ENCODE data around the gene NECAB3. TPM values are rescaled to one million over a fixed set of nuclear protein-coding genes. Genes with fewer than 3 reads are reported as not detected.
A peak's percentile ranks its signal among the peaks of the same experiment; 100 is the strongest.

The NECAB3 gene
- total RNA-seq, 4 donors from 2014 or later: 12.6 to 25.9 (median 19.1) TPM

DNA sequence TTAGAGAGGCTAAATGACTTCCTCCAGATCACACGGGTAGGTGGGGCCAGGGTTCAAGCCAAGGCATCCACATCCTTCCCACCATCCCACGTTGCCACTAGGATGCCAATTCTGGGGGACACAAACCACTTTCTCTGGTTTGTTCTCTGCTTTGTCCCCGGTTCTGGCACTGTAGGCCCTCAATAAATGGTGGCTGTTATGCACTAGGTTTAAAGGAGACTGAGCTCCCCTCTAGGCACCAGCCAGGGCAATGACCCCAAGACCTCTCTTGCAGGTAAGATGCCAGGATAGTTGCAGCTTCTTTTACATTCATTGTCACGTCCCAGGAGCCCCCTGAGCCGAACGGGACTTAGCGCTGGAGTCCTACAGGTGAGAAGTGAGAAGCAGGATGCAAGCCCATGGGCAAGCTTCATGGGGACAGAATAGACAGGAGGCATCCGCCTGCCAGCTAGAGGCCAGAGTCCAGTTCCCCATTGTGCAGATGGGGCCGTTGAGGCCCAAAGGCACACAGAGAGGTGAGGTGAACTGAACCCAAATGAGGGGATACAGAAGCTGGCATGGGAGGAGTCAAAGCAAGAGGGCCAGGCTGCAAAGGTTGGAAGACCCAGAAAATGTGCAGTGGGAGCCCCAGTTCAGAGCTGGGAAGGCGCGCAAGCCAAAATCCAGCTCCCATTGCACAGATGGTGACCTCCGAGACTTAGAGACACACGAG is 45.2 kb upstream of the NECAB3 start:
- Histone ChIP-seq H3K9me3 (no peaks in the 10 kb centered on the region), H3K27me3 (no peaks in the 10 kb centered on the region), H3K36me3 (peaks cover 0 to 11% (median 0%) of the 10 kb centered on the region in 3 donors), H3K4me3 (peak overlapping the region; percentile 66 to 98 (median 82)), H3K4me1 (peaks cover 8 to 33% (median 15%) of the 10 kb centered on the region in 3 donors), H3K27ac (peak overlapping the region; percentile 55 to 89 (median 86))
- no peak for DNase-seq
- 31 to 33% methylated on average over 7 to 11 of the region's 13 CpGs for WGBS, 2 donors
- intact Hi-C loops (cut with DNase I): no loop called here
- TF ChIP-seq POLR2A (IDR thresholded peaks at IDR 0.05): no peak
- TF ChIP-seq, protein P1, sequence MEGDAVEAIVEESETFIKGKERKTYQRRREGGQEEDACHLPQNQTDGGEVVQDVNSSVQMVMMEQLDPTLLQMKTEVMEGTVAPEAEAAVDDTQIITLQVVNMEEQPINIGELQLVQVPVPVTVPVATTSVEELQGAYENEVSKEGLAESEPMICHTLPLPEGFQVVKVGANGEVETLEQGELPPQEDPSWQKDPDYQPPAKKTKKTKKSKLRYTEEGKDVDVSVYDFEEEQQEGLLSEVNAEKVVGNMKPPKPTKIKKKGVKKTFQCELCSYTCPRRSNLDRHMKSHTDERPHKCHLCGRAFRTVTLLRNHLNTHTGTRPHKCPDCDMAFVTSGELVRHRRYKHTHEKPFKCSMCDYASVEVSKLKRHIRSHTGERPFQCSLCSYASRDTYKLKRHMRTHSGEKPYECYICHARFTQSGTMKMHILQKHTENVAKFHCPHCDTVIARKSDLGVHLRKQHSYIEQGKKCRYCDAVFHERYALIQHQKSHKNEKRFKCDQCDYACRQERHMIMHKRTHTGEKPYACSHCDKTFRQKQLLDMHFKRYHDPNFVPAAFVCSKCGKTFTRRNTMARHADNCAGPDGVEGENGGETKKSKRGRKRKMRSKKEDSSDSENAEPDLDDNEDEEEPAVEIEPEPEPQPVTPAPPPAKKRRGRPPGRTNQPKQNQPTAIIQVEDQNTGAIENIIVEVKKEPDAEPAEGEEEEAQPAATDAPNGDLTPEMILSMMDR (IDR thresholded peaks at IDR 0.05): no peak

DNA sequence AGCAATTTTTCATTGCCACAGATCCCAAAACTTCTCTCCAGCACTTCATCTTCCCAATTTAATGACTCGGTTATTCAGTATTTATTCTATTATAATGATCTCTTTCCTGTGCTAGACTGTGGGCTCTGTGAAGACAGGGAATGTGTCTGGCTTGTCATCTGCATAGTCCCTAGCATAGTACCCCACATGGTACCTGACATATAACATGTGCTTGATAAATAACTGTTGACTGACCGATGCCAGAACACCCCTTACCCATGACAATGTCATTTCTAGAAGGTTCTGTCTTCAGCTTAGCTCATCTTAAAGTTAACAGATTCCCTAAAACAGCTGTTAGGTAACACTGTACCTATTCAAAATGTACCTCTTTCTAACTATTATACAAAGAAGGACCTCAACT is 42.3 kb upstream of the NECAB3 start:
- H3K4me3 ChIP-seq: no peak overlapping the region
- peaks cover 8 to 21% (median 15%) of the 10 kb centered on the region in 3 donors for H3K4me1 ChIP-seq
- no peaks in the 10 kb centered on the region for H3K27me3 ChIP-seq
- no peak for DNase-seq
- WGBS, 2 donors: 83% methylated on average over 2 of the region's 2 CpGs
- H3K9me3 ChIP-seq: no peaks in the 10 kb centered on the region
- H3K36me3 ChIP-seq: peaks cover 0 to 40% (median 0%) of the 10 kb centered on the region in 3 donors
- no peak overlapping the region for H3K27ac ChIP-seq
- TF ChIP-seq POLR2A (IDR thresholded peaks at IDR 0.05): no peak
- TF ChIP-seq, protein P1 (IDR thresholded peaks at IDR 0.05): no peak
- intact Hi-C loops (cut with DNase I): no loop called here

DNA sequence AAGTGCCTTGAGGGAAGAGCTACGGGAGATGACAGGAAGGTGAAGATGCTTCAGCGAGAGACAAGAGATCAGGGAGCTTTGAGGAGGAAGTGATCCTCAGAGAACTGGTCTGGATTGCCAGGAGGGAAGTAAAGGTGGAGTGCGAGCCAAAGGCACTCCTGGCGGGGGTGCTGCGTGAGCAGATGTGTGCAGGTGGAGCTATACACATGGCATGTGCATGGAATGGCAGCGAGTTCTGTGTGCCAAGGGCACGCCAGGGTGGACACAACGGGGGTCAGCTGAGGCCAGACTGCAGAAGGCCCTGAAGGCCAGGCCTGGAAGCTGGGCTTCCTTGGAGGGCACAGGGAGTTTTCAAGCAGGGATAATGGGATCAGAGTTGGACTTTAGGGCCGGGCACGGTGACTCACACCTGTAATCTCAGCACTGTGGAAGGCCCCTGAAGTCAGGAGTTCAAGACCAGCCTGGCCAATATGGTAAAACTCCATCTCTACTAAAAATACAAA is 39.7 kb upstream of the NECAB3 start:
- Histone ChIP-seq H3K27me3 (no peaks in the 10 kb centered on the region), H3K4me1 (peaks cover under 1 to 13% (median 5%) of the 10 kb centered on the region in 3 donors), H3K27ac (no peak overlapping the region), H3K4me3 (no peak overlapping the region), H3K9me3 (no peaks in the 10 kb centered on the region), H3K36me3 (peaks cover 0 to 58% (median 0%) of the 10 kb centered on the region in 3 donors)
- WGBS, 2 donors: 79 to 87% methylated on average over 10 of the region's 10 CpGs
- intact Hi-C loops (cut with DNase I): no loop called here
- DNase-seq: no peak
- TF ChIP-seq, protein P1 (IDR thresholded peaks at IDR 0.05): no peak
- TF ChIP-seq POLR2A (IDR thresholded peaks at IDR 0.05): no peak

DNA sequence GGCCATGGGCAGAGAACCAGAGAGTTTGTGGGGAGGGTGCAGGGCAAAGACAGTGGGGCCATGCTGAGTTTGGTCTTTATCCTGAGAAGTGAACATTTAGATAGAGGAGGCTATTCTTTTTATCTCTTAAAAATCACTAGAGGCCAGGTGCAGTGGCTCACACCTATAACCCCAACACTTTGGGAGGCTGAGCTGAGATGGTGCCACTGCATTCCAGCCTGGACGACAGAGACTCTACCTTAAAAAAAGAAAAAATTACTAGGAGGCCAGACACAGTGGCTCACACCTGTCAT is 37.2 kb upstream of the NECAB3 start:
- peaks cover 0 to 8% (median 0%) of the 10 kb centered on the region in 3 donors for H3K4me1 ChIP-seq
- TF ChIP-seq, protein P1 (IDR thresholded peaks at IDR 0.05): no peak
- no peak for TF ChIP-seq POLR2A (IDR thresholded peaks at IDR 0.05)

DNA sequence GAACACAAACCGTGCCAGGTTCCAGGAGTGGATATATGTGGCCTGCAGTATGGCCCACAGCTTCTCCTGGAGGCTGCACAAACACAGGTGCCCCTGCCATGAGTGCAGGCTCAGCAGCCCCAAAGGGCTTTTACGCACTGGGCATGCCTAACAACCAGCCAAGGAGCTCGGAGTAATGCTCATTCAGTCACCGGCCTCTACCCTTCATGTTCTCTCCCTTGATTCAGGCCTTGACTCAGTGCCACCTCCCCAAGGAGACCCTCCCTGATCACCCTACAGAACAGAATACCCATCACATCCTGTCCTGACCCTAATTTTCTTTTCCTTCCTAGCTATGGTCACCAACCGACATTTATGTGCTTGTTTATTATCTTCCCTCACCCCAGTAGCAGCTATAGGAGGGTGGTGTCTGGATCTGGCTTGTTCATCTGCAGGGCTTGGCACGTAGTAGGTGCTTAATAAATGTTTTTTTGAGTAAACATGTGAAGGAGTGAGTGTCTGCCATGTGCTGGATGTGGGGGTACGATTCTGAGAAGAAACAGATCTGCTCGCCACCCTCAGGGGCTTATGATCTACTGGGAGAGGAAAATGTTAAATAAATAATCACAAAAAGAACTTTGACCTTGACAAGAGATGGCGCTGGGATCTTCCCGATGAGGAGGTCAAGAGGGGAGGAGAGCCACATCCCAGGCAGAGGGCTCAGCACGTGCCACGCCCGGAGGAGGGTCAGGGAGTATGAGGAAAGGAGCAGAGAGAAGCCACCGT is 36.6 kb upstream of the NECAB3 start:
- peaks cover 0 to 85% (median 0%) of the 10 kb centered on the region in 3 donors for H3K36me3 ChIP-seq
- H3K4me3 ChIP-seq: no peak overlapping the region
- WGBS, 2 donors: 80 to 81% methylated on average over 12 to 13 of the region's 14 CpGs
- no peak for DNase-seq
- H3K27me3 ChIP-seq: no peaks in the 10 kb centered on the region
- TF ChIP-seq, protein P1 (IDR thresholded peaks at IDR 0.05): no peak
- TF ChIP-seq POLR2A (IDR thresholded peaks at IDR 0.05): no peak
- no peaks in the 10 kb centered on the region for H3K9me3 ChIP-seq
- no peak overlapping the region for H3K27ac ChIP-seq
- intact Hi-C loops (cut with DNase I): no loop called here
- H3K4me1 ChIP-seq: peaks cover 0 to 8% (median 0%) of the 10 kb centered on the region in 3 donors

More for the DNA sequence above, 37.2 kb upstream of the NECAB3 start:
- Histone ChIP-seq H3K27ac (no peak overlapping the region), H3K9me3 (no peaks in the 10 kb centered on the region), H3K36me3 (peaks cover 0 to 80% (median 0%) of the 10 kb centered on the region in 3 donors), H3K4me3 (no peak overlapping the region), H3K27me3 (no peaks in the 10 kb centered on the region)
- DNase-seq: no peak
- WGBS, 2 donors: 60% methylated on average over 1 of the region's 1 CpG; no CpG with 5 or more reads in 1 of the 2 donors
- intact Hi-C loops (cut with DNase I): no loop called here

Data from esophagus squamous epithelium (tissue), 5 donors.